Measurements from ENCODE around the gene TMEM185B.

DNA sequence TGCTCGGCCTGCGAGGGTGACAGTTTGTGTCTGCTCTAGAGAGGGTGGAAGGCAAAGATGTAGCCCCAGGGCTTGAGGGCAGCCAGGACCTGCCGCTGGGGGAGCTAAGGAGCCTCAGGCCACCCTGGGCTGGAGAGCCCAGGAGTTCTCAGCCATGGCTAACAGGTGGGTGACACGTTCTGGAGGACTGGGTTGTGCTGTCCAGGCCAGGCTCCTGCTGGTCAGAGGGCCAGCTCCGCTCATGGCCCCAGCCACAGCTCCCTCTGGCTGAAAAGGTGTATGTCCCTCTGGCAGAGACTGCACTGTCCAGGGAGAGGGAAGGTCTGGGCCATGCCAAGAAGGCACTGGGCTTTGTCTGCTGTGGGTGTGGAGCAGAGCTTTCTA, 19.2 kb downstream of the TMEM185B start:
- TF ChIP-seq RCOR1 (conservative IDR thresholded peaks at IDR 0.05; ENCODE audit: low read depth, low read length) (no peak), POLR2AphosphoS5 (IDR thresholded peaks at IDR 0.05; ENCODE audit: low read length) (no peak), ATF2 (IDR thresholded peaks at IDR 0.05; ENCODE audit: low read length) (no peak), SP1 (IDR thresholded peaks at IDR 0.05; ENCODE audit: low read depth, low read length) (no peak), CTCF (IDR thresholded peaks at IDR 0.05 in 2 of 3, conservative IDR thresholded peaks at IDR 0.05 in 1 of 3; ENCODE audit: control insufficient read depth in 2 of 3, extremely low read depth in 1 of 3, insufficient read depth in 1 of 3, low read depth in 3 of 3, low read length in 3 of 3) (no peak), MEF2B (IDR thresholded peaks at IDR 0.05; ENCODE audit: partially characterized antibody, poor library complexity, severe bottlenecking) (no peak), ZNF24 (IDR thresholded peaks at IDR 0.05) (no peak), JUND (IDR thresholded peaks at IDR 0.05; ENCODE audit: low read depth, low read length) (no peak), STAT1 (conservative IDR thresholded peaks at IDR 0.05) (no peak), BCL3 (IDR thresholded peaks at IDR 0.05; ENCODE audit: borderline replicate concordance, insufficient read depth, low read depth, low read length, poor library complexity, severe bottlenecking) (no peak)
- TF ChIP-seq, protein P1, sequence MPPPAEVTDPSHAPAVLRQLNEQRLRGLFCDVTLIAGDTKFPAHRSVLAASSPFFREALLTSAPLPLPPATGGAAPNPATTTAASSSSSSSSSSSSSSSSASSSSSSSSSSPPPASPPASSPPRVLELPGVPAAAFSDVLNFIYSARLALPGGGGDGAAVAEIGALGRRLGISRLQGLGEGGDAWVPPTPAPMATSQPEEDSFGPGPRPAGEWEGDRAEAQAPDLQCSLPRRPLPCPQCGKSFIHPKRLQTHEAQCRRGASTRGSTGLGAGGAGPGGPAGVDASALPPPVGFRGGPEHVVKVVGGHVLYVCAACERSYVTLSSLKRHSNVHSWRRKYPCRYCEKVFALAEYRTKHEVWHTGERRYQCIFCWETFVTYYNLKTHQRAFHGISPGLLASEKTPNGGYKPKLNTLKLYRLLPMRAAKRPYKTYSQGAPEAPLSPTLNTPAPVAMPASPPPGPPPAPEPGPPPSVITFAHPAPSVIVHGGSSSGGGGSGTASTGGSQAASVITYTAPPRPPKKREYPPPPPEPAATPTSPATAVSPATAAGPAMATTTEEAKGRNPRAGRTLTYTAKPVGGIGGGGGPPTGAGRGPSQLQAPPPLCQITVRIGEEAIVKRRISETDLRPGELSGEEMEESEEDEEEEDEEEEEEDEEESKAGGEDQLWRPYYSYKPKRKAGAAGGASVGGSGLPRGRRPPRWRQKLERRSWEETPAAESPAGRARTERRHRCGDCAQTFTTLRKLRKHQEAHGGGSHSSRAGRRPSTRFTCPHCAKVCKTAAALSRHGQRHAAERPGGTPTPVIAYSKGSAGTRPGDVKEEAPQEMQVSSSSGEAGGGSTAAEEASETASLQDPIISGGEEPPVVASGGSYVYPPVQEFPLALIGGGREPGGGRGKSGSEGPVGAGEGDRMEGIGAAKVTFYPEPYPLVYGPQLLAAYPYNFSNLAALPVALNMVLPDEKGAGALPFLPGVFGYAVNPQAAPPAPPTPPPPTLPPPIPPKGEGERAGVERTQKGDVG (CRISPR knock-in tag; IDR thresholded peaks at IDR 0.05), result no peak

Measured in GM12878 (cell line).